K562 treated with DMSO at 1 percent for 12 hours (cell line): ENCODE measurements around the gene FEZF2. TPM values are rescaled to one million over a fixed set of nuclear protein-coding genes. Genes with fewer than 3 reads are reported as not detected.

Source experiments
- total RNA-seq: library from RNA; unstranded; fragments of 300-600 nt; gene quantifications from 2 replicates; pipeline ENCODE4 v1.2.3, GENCODE V29; 2022; ENCODE audit not compliant: insufficient read depth

Gene FEZF2
- total RNA-seq = not detected in 2 replicates

GRCh38 chr3:62373215-62373614 lies at the start of gene FEZF2:
Gene FEZF2 (minus strand): TSS chr3:62373550. CDS start chr3:62372868, 682 bp downstream.

